Neural progenitor cell (in vitro differentiated cells): ENCODE results near the gene MAD1L1.

Experiments
- EZH2 ChIP-seq: fragments of 200-600 bp; sonication (generic); IDR thresholded peaks from 2 replicates; pipeline ENCODE4 v1.6.1; 2017; ENCODE audit warnings: antibody characterized with exemption, mild to moderate bottlenecking, moderate library complexity
- EZH2phosphoT487 ChIP-seq: fragments of 200-600 bp; sonication (generic); IDR thresholded peaks from 2 replicates; pipeline ENCODE4 v1.6.1; 2017; ENCODE audit warnings: antibody characterized with exemption
- TF ChIP-seq, protein P1 (sequence below): fragments of 200-600 bp; sonication (generic); IDR thresholded peaks from 2 replicates; pipeline ENCODE4 v1.5.1; 2017; ENCODE audit warnings: antibody characterized with exemption, mild to moderate bottlenecking

DNA sequence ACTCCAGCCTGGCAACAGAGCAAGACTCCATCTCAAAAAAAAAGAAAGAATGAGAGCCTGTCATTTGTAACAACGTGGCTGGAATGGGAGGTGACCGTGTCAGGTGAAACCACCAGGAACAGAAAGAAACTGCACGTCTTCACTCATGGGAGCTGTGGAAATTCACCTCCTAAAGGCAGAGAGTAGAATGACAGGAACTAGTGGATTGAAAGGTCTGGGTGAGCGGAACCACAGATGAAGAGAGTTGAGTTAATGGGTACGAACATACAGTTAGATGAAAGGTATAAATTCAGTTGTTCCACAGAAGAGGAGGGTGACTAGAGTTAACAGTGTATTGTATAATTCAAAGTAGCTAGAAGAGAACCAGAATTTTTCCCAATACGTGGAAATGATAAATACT, 78.6 kb downstream of the MAD1L1 start:
- TF ChIP-seq, protein P1, sequence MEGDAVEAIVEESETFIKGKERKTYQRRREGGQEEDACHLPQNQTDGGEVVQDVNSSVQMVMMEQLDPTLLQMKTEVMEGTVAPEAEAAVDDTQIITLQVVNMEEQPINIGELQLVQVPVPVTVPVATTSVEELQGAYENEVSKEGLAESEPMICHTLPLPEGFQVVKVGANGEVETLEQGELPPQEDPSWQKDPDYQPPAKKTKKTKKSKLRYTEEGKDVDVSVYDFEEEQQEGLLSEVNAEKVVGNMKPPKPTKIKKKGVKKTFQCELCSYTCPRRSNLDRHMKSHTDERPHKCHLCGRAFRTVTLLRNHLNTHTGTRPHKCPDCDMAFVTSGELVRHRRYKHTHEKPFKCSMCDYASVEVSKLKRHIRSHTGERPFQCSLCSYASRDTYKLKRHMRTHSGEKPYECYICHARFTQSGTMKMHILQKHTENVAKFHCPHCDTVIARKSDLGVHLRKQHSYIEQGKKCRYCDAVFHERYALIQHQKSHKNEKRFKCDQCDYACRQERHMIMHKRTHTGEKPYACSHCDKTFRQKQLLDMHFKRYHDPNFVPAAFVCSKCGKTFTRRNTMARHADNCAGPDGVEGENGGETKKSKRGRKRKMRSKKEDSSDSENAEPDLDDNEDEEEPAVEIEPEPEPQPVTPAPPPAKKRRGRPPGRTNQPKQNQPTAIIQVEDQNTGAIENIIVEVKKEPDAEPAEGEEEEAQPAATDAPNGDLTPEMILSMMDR: no peak
- no peak for TF ChIP-seq EZH2phosphoT487
- TF ChIP-seq EZH2: no peak
